HG02588 (cell line): ENCODE measurements around the gene TTC7B.

Source experiments
- ATAC-seq: cut with Tn5 transposase; IDR thresholded peaks from one replicate; pipeline ENCODE4 v1.9.1; 2021; ENCODE audit warnings: mild to moderate bottlenecking, moderate library complexity; ENCODE audit not compliant: unreplicated experiment

The TTC7B gene

GRCh38 chr14:90568405-90568804, 247.8 kb downstream of the TTC7B start:
- ATAC-seq, result no peak

GRCh38 chr14:90567991-90568390, 248.2 kb downstream of the TTC7B start:
- no peak for ATAC-seq

- no peak for ATAC-seq
These were observed 249.0 kb downstream of the TTC7B start for GRCh38 chr14:90567191-90567590.

GRCh38 chr14:90566481-90566880, 249.7 kb downstream of the TTC7B start:
- no peak for ATAC-seq

- no peak for ATAC-seq
These were observed 251.7 kb downstream of the TTC7B start for GRCh38 chr14:90564496-90564895.

GRCh38 chr14:90562652-90563051, 253.6 kb downstream of the TTC7B start:
- ATAC-seq, result no peak

GRCh38 chr14:90561920-90562319, 254.3 kb downstream of the TTC7B start:
- no peak for ATAC-seq

GRCh38 chr14:90560991-90561390, 255.2 kb downstream of the TTC7B start:
- ATAC-seq, result no peak

- no peak for ATAC-seq
These were observed 255.7 kb downstream of the TTC7B start for GRCh38 chr14:90560558-90560957.

GRCh38 chr14:90559811-90560492, 256.3 kb downstream of the TTC7B start:
- no peak for ATAC-seq

- no peak for ATAC-seq
These were observed 257.1 kb downstream of the TTC7B start for GRCh38 chr14:90558983-90559590.

- ATAC-seq, result no peak
These were observed 257.9 kb downstream of the TTC7B start for GRCh38 chr14:90558041-90558982.

GRCh38 chr14:90557516-90557915, 258.7 kb downstream of the TTC7B start:
- ATAC-seq, result no peak

- no peak for ATAC-seq
These were observed 259.4 kb downstream of the TTC7B start for GRCh38 chr14:90556666-90557450.

GRCh38 chr14:90556012-90556477, 260.2 kb downstream of the TTC7B start:
- ATAC-seq, result no peak

- ATAC-seq, result no peak
These were observed 260.9 kb downstream of the TTC7B start for GRCh38 chr14:90555126-90556011.

- ATAC-seq, result no peak
These were observed 261.9 kb downstream of the TTC7B start for GRCh38 chr14:90554341-90554740.

GRCh38 chr14:90553921-90554336, 262.3 kb downstream of the TTC7B start:
- no peak for ATAC-seq

- ATAC-seq, result no peak
These were observed 262.8 kb downstream of the TTC7B start for GRCh38 chr14:90553298-90553920.
